ENCODE results near the gene RPP25L. TPM values are rescaled to one million over a fixed set of nuclear protein-coding genes. Genes with fewer than 3 reads are reported as not detected.

RPP25L gene
- polyA plus RNA-seq, 3 donors, result 20.1 to 42.3 (median 39.4) TPM

GRCh38 chr9:34562135-34562745 lies 49.7 kb downstream of the RPP25L start:
- no peaks in the 10 kb centered on the region for H3K36me3 ChIP-seq (replicated peaks in 1 of 2; ENCODE audit: control insufficient read depth in 1 of 2, insufficient read depth in 2 of 2, low read length in 2 of 2)
- H2AFZ ChIP-seq (ENCODE audit: insufficient read depth, low read depth, low read length, poor library complexity, severe bottlenecking), result no peak overlapping the region
- peaks cover 27 to 37% (median 32%) of the 10 kb centered on the region in 3 donors for H3K27me3 Mint-ChIP-seq (ENCODE audit: low read depth in 3 of 3)
- no peak overlapping the region for H3K4me2 ChIP-seq (replicated peaks; ENCODE audit: extremely low read depth, low read length, poor library complexity, severe bottlenecking)
- TF ChIP-seq CTCF (IDR thresholded peaks at IDR 0.05), result peak; percentile 77
- H3K4me3 ChIP-seq (replicated peaks in 1 of 3; ENCODE audit: low read depth in 2 of 3, low read length in 3 of 3), result no peak overlapping the region
- 93% methylated on average over 4 of the region's 7 CpGs for WGBS (ENCODE audit: insufficient coverage)
- H3K27ac ChIP-seq (ENCODE audit: low read depth in 1 of 2, low read length in 2 of 2), result no peak overlapping the region
- DNase-seq, result peak in 1 of 3 donors; percentile 4
- H3K4me1 ChIP-seq (ENCODE audit: control insufficient read depth in 1 of 2, insufficient read depth in 2 of 2, low read length in 2 of 2), result no peaks in the 10 kb centered on the region
- H3K79me2 ChIP-seq (ENCODE audit: insufficient read depth, low read length), result no peaks in the 10 kb centered on the region
- H3K27ac Mint-ChIP-seq, result no peak overlapping the region
- no peak overlapping the region for H3K4me3 Mint-ChIP-seq
- H3K4me1 Mint-ChIP-seq, result no peaks in the 10 kb centered on the region
- H4K20me1 ChIP-seq (ENCODE audit: insufficient read depth, low read length), result no peaks in the 10 kb centered on the region
- intact Hi-C loops (cut with micrococcal nuclease), result no loop called here
- H3K9ac ChIP-seq (ENCODE audit: insufficient read depth, low read length, poor library complexity, severe bottlenecking), result no peak overlapping the region
- peaks cover 0 to 14% of the 10 kb centered on the region in 2 donors for H3K27me3 ChIP-seq (ENCODE audit: control insufficient read depth in 2 of 2, insufficient read depth in 2 of 2, low read length in 2 of 2)
- peaks cover 0 to 7% of the 10 kb centered on the region in 2 donors for H3K9me3 ChIP-seq (replicated peaks in 1 of 2; ENCODE audit: control insufficient read depth in 1 of 2, insufficient read depth in 1 of 2, low read length in 2 of 2)
- H3K36me3 Mint-ChIP-seq, result no peaks in the 10 kb centered on the region
- H3K9me3 Mint-ChIP-seq, result peaks cover 0 to 10% (median 7%) of the 10 kb centered on the region in 7 donors

DNA sequence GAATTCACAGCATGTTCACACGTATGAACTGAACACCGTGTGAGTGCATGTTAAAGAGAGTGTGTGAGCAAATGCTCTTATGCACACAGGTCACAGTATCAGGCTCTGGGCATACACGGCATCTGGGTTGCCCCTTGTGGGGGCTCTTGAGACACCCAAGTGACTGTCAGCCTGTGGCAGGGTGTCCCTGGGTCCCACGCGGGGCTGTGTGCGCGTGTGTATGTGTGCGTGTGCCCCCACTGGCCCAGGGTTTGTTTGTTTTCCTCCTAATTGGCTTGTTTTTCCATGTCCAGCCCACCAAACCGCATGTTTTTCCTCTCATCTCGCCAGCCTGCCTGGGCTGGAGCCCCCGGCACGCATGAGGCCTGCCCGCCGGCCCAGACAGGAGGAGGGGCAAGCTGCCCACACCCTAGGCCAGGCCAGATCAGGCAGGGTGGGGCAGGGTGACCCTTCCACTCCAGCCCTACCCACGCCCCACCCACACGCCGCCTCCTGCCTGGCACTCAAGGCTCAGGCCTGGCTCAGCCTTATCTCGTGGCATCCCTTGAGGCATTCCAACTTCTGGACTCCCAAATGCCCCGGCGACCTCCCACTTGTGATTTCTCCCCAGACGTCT lies 51.2 kb downstream of the RPP25L start:
- no peak for DNase-seq
- Mint-ChIP-seq H3K9me3 (peaks cover 0 to 10% (median 7%) of the 10 kb centered on the region in 7 donors), H3K27me3 (ENCODE audit: low read depth in 3 of 3) (peaks cover 26 to 31% (median 29%) of the 10 kb centered on the region in 3 donors), H3K27ac (no peak overlapping the region), H3K36me3 (no peaks in the 10 kb centered on the region), H3K4me1 (no peaks in the 10 kb centered on the region), H3K4me3 (no peak overlapping the region)
- WGBS (ENCODE audit: insufficient coverage), result 90% methylated on average over 20 of the region's 21 CpGs
- no peak overlapping the region for H3K9ac ChIP-seq (ENCODE audit: insufficient read depth, low read length, poor library complexity, severe bottlenecking)
- no peak overlapping the region for H3K27ac ChIP-seq (ENCODE audit: low read depth in 1 of 2, low read length in 2 of 2)
- TF ChIP-seq CTCF (IDR thresholded peaks at IDR 0.05), result no peak
- H3K4me3 ChIP-seq (replicated peaks in 1 of 3; ENCODE audit: low read depth in 2 of 3, low read length in 3 of 3), result no peak overlapping the region
- H3K4me1 ChIP-seq (ENCODE audit: control insufficient read depth in 1 of 2, insufficient read depth in 2 of 2, low read length in 2 of 2), result no peaks in the 10 kb centered on the region
- no peak overlapping the region for H2AFZ ChIP-seq (ENCODE audit: insufficient read depth, low read depth, low read length, poor library complexity, severe bottlenecking)
- H4K20me1 ChIP-seq (ENCODE audit: insufficient read depth, low read length), result no peaks in the 10 kb centered on the region
- no peaks in the 10 kb centered on the region for H3K36me3 ChIP-seq (replicated peaks in 1 of 2; ENCODE audit: control insufficient read depth in 1 of 2, insufficient read depth in 2 of 2, low read length in 2 of 2)
- no peaks in the 10 kb centered on the region for H3K79me2 ChIP-seq (ENCODE audit: insufficient read depth, low read length)
- peaks cover 0 to 7% of the 10 kb centered on the region in 2 donors for H3K9me3 ChIP-seq (replicated peaks in 1 of 2; ENCODE audit: control insufficient read depth in 1 of 2, insufficient read depth in 1 of 2, low read length in 2 of 2)
- intact Hi-C loops (cut with micrococcal nuclease), result no loop called here
- no peak overlapping the region for H3K4me2 ChIP-seq (replicated peaks; ENCODE audit: extremely low read depth, low read length, poor library complexity, severe bottlenecking)
- H3K27me3 ChIP-seq (ENCODE audit: control insufficient read depth in 2 of 2, insufficient read depth in 2 of 2, low read length in 2 of 2), result peaks cover 0 to 14% of the 10 kb centered on the region in 2 donors

Small RNAs within 50 kb of the gene (small RNA-seq; reads per million reads assigned to genes)
- gene CCL27 (ENCODE audit: insufficient read length, low read depth), result not detected

Other genes starting within 250 kb of the RPP25L start
- under 1 TPM in 2 of 3 donors, not detected in 1; 0.01 to 0.05 TPM for gene MYORG, start 235.2 kb downstream of the RPP25L start, polyA plus RNA-seq
- gene FAM219A, start 153.5 kb downstream of the RPP25L start, polyA plus RNA-seq, result 10 to 100 TPM in 1 of 3 donors, 1 to 10 TPM in 1, under 1 TPM in 1; 0.61 to 15.3 (median 1.2) TPM
- gene DNAI1, start 153.3 kb downstream of the RPP25L start, polyA plus RNA-seq, result not detected
- gene ENHO, start 89.1 kb downstream of the RPP25L start, polyA plus RNA-seq, result 1 to 10 TPM; 2.3 to 3.2 (median 2.7) TPM
- not detected for gene CNTFR, start 22.4 kb downstream of the RPP25L start, polyA plus RNA-seq
- 100 to 1,000 TPM; 120 to 174 (median 143) TPM for gene DCTN3, start 8.4 kb upstream of the RPP25L start, polyA plus RNA-seq
- not detected for gene ARID3C, start 17.0 kb upstream of the RPP25L start, polyA plus RNA-seq
- gene SIGMAR1, start 25.7 kb upstream of the RPP25L start, polyA plus RNA-seq, result 10 to 100 TPM; 26.6 to 59.6 (median 49.5) TPM
- gene GALT, start 34.6 kb upstream of the RPP25L start, polyA plus RNA-seq, result 100 to 1,000 TPM in 1 of 3 donors, 10 to 100 TPM in 2; 25.6 to 103 (median 26.9) TPM
- gene IL11RA, start 40.1 kb upstream of the RPP25L start, polyA plus RNA-seq, result 10 to 100 TPM in 1 of 3 donors, 1 to 10 TPM in 2; 2.8 to 39.1 (median 4.1) TPM
- gene CCL27, start 50.6 kb upstream of the RPP25L start, polyA plus RNA-seq, result not detected
- gene CCL19, start 79.2 kb upstream of the RPP25L start, polyA plus RNA-seq, result under 1 TPM in 1 of 3 donors, not detected in 2; 0.21 TPM
- gene CCL21, start 98.0 kb upstream of the RPP25L start, polyA plus RNA-seq, result not detected